Smooth muscle cell (in vitro differentiated cells): ENCODE results near the gene FRMPD3. TPM values are rescaled to one million over a fixed set of nuclear protein-coding genes. Genes with fewer than 3 reads are reported as not detected.

Source experiments
- DNase-seq: peaks from one replicate; lab custom pipeline; 2025; ENCODE audit not compliant: unreplicated experiment; lab: John Stamatoyannopoulos, UW
- H2AFZ ChIP-seq: fragments of 200-600 bp; sonication (generic); 2 replicates; pipeline ENCODE4 v1.6.0; 2016; ENCODE audit warnings: antibody characterized with exemption, low read depth, mild to moderate bottlenecking
- H3F3A ChIP-seq: fragments of 200-600 bp; sonication (generic); 2 replicates; pipeline ENCODE4 v1.6.0; 2017; ENCODE audit warnings: antibody characterized with exemption, low read depth
- H3K27ac ChIP-seq: fragments of 200-600 bp; sonication (generic); 2 replicates; pipeline ENCODE4 v1.5.1; 2016; ENCODE audit warnings: low read depth, mild to moderate bottlenecking
- H3K27me3 ChIP-seq: fragments of 200-600 bp; sonication (generic); 2 replicates; pipeline ENCODE4 v1.6.1; 2016; ENCODE audit warnings: low read depth, mild to moderate bottlenecking
- H3K36me3 ChIP-seq: fragments of 200-600 bp; sonication (generic); 2 replicates; pipeline ENCODE4 v1.5.1; 2016; ENCODE audit warnings: low read depth
- H3K4me1 ChIP-seq: fragments of 200-600 bp; sonication (generic); 2 replicates; pipeline ENCODE4 v1.5.1; 2016; ENCODE audit warnings: low read depth
- H3K4me2 ChIP-seq: fragments of 200-600 bp; sonication (generic); 2 replicates; pipeline ENCODE4 v1.6.0; 2016; ENCODE audit warnings: mild to moderate bottlenecking
- H3K4me3 ChIP-seq: fragments of 200-600 bp; sonication (generic); 2 replicates; pipeline ENCODE4 v1.5.1; 2016; ENCODE audit warnings: mild to moderate bottlenecking
- H3K79me2 ChIP-seq: fragments of 200-600 bp; sonication (generic); 2 replicates; pipeline ENCODE4 v1.6.0; 2016; ENCODE audit warnings: low read depth, mild to moderate bottlenecking
- H3K9ac ChIP-seq: fragments of 200-600 bp; sonication (generic); 2 replicates; pipeline ENCODE4 v1.6.0; 2016; ENCODE audit warnings: low read depth
- H3K9me3 ChIP-seq: fragments of 200-600 bp; sonication (generic); replicated peaks from 2 replicates; pipeline ENCODE4 v1.5.1; 2016; ENCODE audit warnings: low read depth
- H4K20me1 ChIP-seq: fragments of 200-600 bp; sonication (generic); 2 replicates; pipeline ENCODE4 v1.6.0; 2016; ENCODE audit warnings: low read depth
- CTCF ChIP-seq: fragments of 200-600 bp; sonication (generic); IDR thresholded peaks from 2 replicates; pipeline ENCODE4 v1.5.1; 2017; ENCODE audit warnings: borderline replicate concordance, mild to moderate bottlenecking, antibody characterized with exemption; ENCODE audit not compliant: insufficient read depth, poor library complexity, severe bottlenecking
- WGBS: methylation state at CpG from one replicate; pipeline ENCODE4 v1.1.7; 2016; ENCODE audit warnings: low lambda C conversion rate; 5-methylcytosine and 5-hydroxymethylcytosine counted together
- polyA plus RNA-seq: library from polyadenylated mRNA; unstranded; fragments of >200 nt; fragmentation: Nextera tagmentation; extraction: Ambion mirVana; gene quantifications from 2 replicates; pipeline ENCODE4 v1.2.1, GENCODE V29; 2016
- total RNA-seq: library from RNA; depleted of rRNA; stranded (reverse); fragments of >200 nt; gene quantifications from 2 replicates; pipeline ENCODE4 v1.2.3, GENCODE V29; 2014

FRMPD3 gene
- total and polyA plus RNA-seq, 2 experiments from 2014 or later = not detected

- Histone ChIP-seq H3K4me1 (no peaks in the 10 kb centered on the region), H3K27ac (no peak overlapping the region), H3F3A (no peaks in the 10 kb centered on the region), H3K79me2 (no peaks in the 10 kb centered on the region), H3K9me3 (no peaks in the 10 kb centered on the region), H3K4me3 (no peak overlapping the region), H4K20me1 (no peaks in the 10 kb centered on the region), H3K9ac (no peak overlapping the region), H3K4me2 (no peak overlapping the region), H3K27me3 (no peaks in the 10 kb centered on the region), H3K36me3 (no peaks in the 10 kb centered on the region), H2AFZ (no peak overlapping the region)
- no peak for TF ChIP-seq CTCF
- DNase-seq = no peak
- 72% methylated on average over 3 of the region's 3 CpGs for WGBS
These were observed 32.6 kb downstream of the FRMPD3 start for GRCh38 chrX:107482046-107482445.

GRCh38 chrX:107484002-107484726 lies 34.7 kb downstream of the FRMPD3 start:
- Histone ChIP-seq H2AFZ (no peak overlapping the region), H3K4me3 (no peak overlapping the region), H3K27me3 (no peaks in the 10 kb centered on the region), H3F3A (no peaks in the 10 kb centered on the region), H3K27ac (no peak overlapping the region), H3K9ac (no peak overlapping the region), H3K36me3 (no peaks in the 10 kb centered on the region), H3K79me2 (no peaks in the 10 kb centered on the region), H4K20me1 (no peaks in the 10 kb centered on the region), H3K9me3 (no peaks in the 10 kb centered on the region), H3K4me2 (no peak overlapping the region), H3K4me1 (no peaks in the 10 kb centered on the region)
- 57% methylated on average over 6 of the region's 8 CpGs for WGBS
- no peak for TF ChIP-seq CTCF
- no peak for DNase-seq

GRCh38 chrX:107485013-107485412 lies 35.6 kb downstream of the FRMPD3 start:
- Histone ChIP-seq H2AFZ (no peak overlapping the region), H3F3A (no peaks in the 10 kb centered on the region), H3K9me3 (no peaks in the 10 kb centered on the region), H3K9ac (no peak overlapping the region), H3K79me2 (no peaks in the 10 kb centered on the region), H3K4me3 (no peak overlapping the region), H3K36me3 (no peaks in the 10 kb centered on the region), H4K20me1 (no peaks in the 10 kb centered on the region), H3K27me3 (no peaks in the 10 kb centered on the region), H3K4me1 (no peaks in the 10 kb centered on the region), H3K4me2 (no peak overlapping the region), H3K27ac (no peak overlapping the region)
- TF ChIP-seq CTCF = no peak
- no peak for DNase-seq
- 73% methylated on average over 6 of the region's 6 CpGs for WGBS

GRCh38 chrX:107493141-107493540 lies 43.7 kb downstream of the FRMPD3 start:
- Histone ChIP-seq H3K4me2 (no peak overlapping the region), H3K9ac (no peak overlapping the region), H3K27me3 (peaks cover 4% of the 10 kb centered on the region), H3F3A (no peaks in the 10 kb centered on the region), H3K27ac (no peak overlapping the region), H3K4me1 (no peaks in the 10 kb centered on the region), H3K4me3 (no peak overlapping the region), H3K9me3 (no peaks in the 10 kb centered on the region), H3K36me3 (no peaks in the 10 kb centered on the region), H4K20me1 (no peaks in the 10 kb centered on the region), H3K79me2 (no peaks in the 10 kb centered on the region), H2AFZ (no peak overlapping the region)
- 72% methylated on average over 2 of the region's 2 CpGs for WGBS
- TF ChIP-seq CTCF = no peak
- no peak for DNase-seq
